ENCODE data around the gene DHRS9.

The DHRS9 gene

DNA sequence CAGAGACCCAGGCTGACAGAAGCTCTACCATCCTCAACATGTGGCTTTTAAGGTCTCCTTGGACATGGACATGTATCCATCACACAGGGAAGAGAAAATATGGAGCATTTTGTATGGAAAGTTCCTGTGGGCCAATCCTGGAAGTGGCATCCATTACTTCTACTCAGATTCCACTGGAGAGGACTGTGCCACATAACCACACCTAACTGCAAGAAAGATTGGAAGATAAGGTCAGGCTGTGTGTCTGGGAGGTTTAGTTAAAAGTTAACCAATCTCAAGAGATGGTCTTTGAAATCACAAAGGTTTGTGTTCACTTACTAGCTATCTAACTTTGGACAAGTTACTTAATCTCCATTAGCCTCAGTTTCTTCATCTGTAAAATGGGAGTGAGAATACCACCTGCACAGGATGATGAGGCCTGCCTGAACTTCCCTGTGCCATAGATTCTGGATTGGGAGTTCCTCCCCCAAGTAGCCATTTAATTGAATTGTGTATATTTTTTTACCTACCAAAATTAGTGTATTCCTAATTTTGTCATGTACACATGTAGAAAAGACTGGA, 34.3 kb upstream of the DHRS9 start:
- no peak overlapping the region for H3K4me3 ChIP-seq (replicated peaks; ENCODE audit: low read depth, low read length)
- TF ChIP-seq CTCF (IDR thresholded peaks at IDR 0.05; ENCODE audit: low read length, missing control alignments), result no peak
- DNase-seq (ENCODE audit: low read depth), result no peak

GRCh38 chr2:169035887-169036286, 33.5 kb upstream of the DHRS9 start:
- TF ChIP-seq CTCF (IDR thresholded peaks at IDR 0.05; ENCODE audit: low read length, missing control alignments), result no peak

DNA sequence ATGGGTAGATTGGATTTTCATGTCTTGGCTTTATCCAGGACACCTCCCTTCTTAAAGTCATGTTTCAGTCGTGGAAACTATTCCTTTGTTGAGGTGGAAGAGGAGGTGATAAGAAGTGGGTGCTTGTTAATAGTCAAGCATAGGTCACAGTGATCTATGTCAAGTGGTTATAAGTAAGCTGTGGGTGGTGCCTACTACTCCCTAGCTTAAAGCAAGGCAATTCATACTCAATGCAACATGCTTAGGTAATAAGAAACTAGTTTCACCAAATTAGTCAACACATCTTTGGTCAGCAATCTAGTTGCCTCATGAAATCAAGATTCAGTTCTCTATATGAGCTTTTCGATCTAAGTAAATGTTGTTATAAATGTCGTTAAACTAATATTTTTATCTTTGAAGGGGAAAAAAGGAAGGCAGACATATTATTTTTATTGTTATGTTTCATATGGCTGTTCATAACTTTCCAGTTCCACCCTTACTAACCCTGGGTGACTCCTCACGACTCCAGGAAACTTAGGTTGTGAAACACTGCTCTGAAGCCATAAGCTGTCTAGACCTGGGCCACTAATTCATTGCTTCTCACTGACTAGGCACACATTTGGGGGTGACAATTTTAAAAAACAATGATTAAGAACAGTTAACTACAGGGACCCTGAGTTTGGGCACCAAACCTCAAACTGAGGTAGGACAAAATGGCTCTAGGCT, 32.5 kb upstream of the DHRS9 start:
- no peak for DNase-seq (ENCODE audit: low read depth)
- no peak for TF ChIP-seq CTCF (IDR thresholded peaks at IDR 0.05; ENCODE audit: low read length, missing control alignments)
- H3K4me3 ChIP-seq (replicated peaks; ENCODE audit: low read depth, low read length), result no peak overlapping the region

More at GRCh38 chr2:169035887-169036286, 33.5 kb upstream of the DHRS9 start:
- no peak overlapping the region for H3K4me3 ChIP-seq (replicated peaks; ENCODE audit: low read depth, low read length)
- no peak for DNase-seq (ENCODE audit: low read depth)

DNA sequence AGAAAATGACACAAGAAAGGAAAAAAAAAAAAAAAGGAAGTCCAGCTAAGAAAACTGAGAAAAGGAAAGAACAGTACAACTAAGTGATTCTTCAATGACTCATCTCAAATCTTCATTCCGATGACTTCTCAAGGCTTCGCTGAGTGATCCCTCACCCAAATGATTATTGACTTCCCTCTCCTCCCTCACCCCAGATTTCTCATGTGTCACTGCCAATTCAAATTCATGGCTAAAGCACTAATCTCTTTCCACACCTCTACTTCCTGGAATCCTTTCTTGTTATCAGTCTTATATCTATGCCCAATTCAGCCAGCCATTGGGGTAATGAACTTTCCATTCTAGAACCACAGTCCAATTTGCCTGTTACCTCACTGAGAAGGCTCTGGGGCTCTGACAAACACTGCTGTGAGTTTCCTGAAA, 31.0 kb upstream of the DHRS9 start:
- no peak for TF ChIP-seq CTCF (IDR thresholded peaks at IDR 0.05; ENCODE audit: low read length, missing control alignments)
- peak; percentile 60 for DNase-seq (ENCODE audit: low read depth)
- no peak overlapping the region for H3K4me3 ChIP-seq (replicated peaks; ENCODE audit: low read depth, low read length)

GRCh38 chr2:169039702-169040101, 29.7 kb upstream of the DHRS9 start:
- no peak for TF ChIP-seq CTCF (IDR thresholded peaks at IDR 0.05; ENCODE audit: low read length, missing control alignments)
- no peak for DNase-seq (ENCODE audit: low read depth)
- H3K4me3 ChIP-seq (replicated peaks; ENCODE audit: low read depth, low read length), result no peak overlapping the region

- TF ChIP-seq CTCF (IDR thresholded peaks at IDR 0.05; ENCODE audit: low read length, missing control alignments), result no peak
- no peak overlapping the region for H3K4me3 ChIP-seq (replicated peaks; ENCODE audit: low read depth, low read length)
- no peak for DNase-seq (ENCODE audit: low read depth)
These were observed 27.8 kb upstream of the DHRS9 start for GRCh38 chr2:169041594-169041993.

DNA sequence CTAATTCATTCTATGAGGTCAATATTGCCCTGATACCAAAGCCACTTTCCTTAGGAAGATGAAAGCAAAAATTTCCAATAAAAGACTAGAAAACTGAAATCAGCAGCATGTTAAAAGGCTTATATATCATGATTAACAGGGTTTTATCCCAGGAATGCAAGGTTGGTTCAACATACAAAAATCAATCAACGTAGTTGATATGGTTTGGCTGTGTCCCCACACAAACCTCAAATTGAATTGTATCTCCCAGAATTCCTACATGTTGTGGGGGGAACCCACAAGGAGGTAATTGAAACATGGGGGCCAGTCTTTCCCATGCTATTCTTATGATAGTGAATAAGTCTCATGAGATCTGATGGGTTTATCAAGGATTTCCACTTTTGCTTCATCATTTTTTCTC, 26.5 kb upstream of the DHRS9 start:
- no peak overlapping the region for H3K4me3 ChIP-seq (replicated peaks; ENCODE audit: low read depth, low read length)
- no peak for TF ChIP-seq CTCF (IDR thresholded peaks at IDR 0.05; ENCODE audit: low read length, missing control alignments)
- DNase-seq (ENCODE audit: low read depth), result no peak

Measured in fibroblast of pulmonary artery (primary cell).